NCI-H146 treated with DMSO at 0.1 percent for 48 hours (cell line): ENCODE results near the gene IRF9.
A peak's percentile ranks its signal among the peaks of the same experiment; 100 is the strongest.

Experiments used
- DNase-seq: peaks from one replicate; lab custom pipeline; 2025; ENCODE audit not compliant: unreplicated experiment; lab: John Stamatoyannopoulos, UW

IRF9 gene

DNA sequence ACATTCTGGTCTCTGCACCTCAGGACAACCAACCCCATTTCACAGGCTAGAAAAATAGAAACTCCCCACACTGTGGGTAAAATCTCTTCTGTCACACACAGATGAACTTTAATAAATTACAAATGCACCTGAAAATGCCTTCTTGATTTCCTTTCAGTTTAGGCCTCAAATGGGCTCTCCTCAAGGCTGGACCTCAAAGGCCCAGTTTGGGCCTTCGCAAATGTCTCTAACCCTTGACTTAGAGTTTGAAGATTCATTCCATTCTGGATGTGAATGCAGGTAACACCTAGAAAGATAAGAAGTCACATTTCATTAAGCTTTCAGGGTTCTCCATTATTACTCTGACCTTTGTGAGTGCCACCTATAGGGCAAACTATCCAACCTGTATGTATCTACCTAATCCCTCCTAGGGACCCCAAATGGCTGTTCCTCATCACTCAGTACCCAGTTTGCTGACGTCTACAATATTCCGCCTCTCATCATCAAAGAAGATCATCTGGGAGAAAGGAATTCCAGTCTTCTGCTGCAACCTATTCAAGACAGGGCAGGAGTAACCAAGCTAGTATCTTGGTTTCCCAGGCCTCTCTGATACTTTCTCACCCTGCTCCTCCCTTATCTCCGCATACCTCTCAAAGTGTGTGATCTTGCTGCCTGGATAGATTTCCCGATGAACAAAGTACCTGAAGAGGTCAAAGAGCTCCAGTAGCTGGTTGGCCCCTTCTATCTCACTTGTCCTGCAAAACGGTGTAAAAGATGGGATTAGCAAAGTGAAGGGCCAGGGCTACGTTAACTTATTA, 53.0 kb downstream of the IRF9 start:
- no peak for DNase-seq

- DNase-seq, result peak; percentile 73
Observed at GRCh38 chr14:24215495-24216344, 54.7 kb downstream of the IRF9 start, which contains the start of gene MDP1. Gene MDP1, minus strand, starts transcription at chr14:24216066. Its CDS starts 111 bp downstream, at chr14:24215955.
